K562 (cell line): Measurements from ENCODE around the gene PALLD.

Experiments used
- CHD4 ChIP-seq: fragments of 200-600 bp; sonication (generic); IDR thresholded peaks from 3 replicates; pipeline ENCODE4 v1.6.1; 2012; ENCODE audit warnings: low read depth, mild to moderate bottlenecking, mixed read lengths, low read length, inconsistent platforms; ENCODE audit not compliant: insufficient read depth, insufficient replicate concordance, poor library complexity, severe bottlenecking
- FOS ChIP-seq: IDR thresholded peaks from 3 replicates; pipeline ENCODE4 v1.6.1; 2011; ENCODE audit not compliant: insufficient read length; ENCODE audit errors: extremely low read depth
- RCOR1 ChIP-seq, 2 experiments: IDR thresholded peaks; 2 replicates each; pipeline ENCODE4 v1.6.1; 2012; ENCODE audit warnings: low read depth in 2 of 2, low read length in 2 of 2, borderline replicate concordance in 1 of 2, improper control_type of control experiment in 1 of 2
- TBL1XR1 ChIP-seq, 2 experiments: IDR thresholded peaks; 2 replicates each; pipeline ENCODE4 v1.6.1; 2012; ENCODE audit warnings: improper control_type of control experiment in 2 of 2, low read length in 2 of 2, mild to moderate bottlenecking in 1 of 2
- TEAD2 ChIP-seq: fragments of 450-650 bp; IDR thresholded peaks from 2 replicates; pipeline ENCODE4 v1.6.1; 2016; ENCODE audit warnings: missing genetic modification characterization, control low read depth, missing compliant biosample characterization
- ZBTB17 ChIP-seq: fragments of 450-650 bp; formaldehyde crosslinking; IDR thresholded peaks from 2 replicates; pipeline ENCODE4 v1.4.0; 2020; ENCODE audit warnings: mild to moderate bottlenecking

- no peak for TF ChIP-seq TEAD2 (tag)
- TF ChIP-seq TBL1XR1 (IDR thresholded peaks at IDR 0.05; ENCODE audit: low read length in 2 of 2), result no peak
- TF ChIP-seq ZBTB17 (CRISPR knock-in tag), result no peak
- no peak for TF ChIP-seq RCOR1 (IDR thresholded peaks at IDR 0.05; ENCODE audit: borderline replicate concordance in 1 of 2, low read depth in 2 of 2, low read length in 2 of 2)
- TF ChIP-seq CHD4, result no peak
- no peak for TF ChIP-seq FOS
Observed at GRCh38 chr4:168928346-168928745, 431.5 kb downstream of the PALLD start.
